CD14-positive monocyte (primary cell): ENCODE measurements around the gene TSPAN18. TPM values are rescaled to one million over a fixed set of nuclear protein-coding genes. Genes with fewer than 3 reads are reported as not detected.

Experiments
- DNase-seq, 3 donors: peaks; one replicate each; pipeline ENCODE4 v3.0.0-alpha.2; 2011 to 2022
- H2AFZ ChIP-seq: 2 replicates; pipeline ENCODE4 v1.6.0; 2012; ENCODE audit warnings: mild to moderate bottlenecking, low read depth, low read length, inconsistent platforms; ENCODE audit not compliant: insufficient read depth, poor library complexity, severe bottlenecking
- H3K27ac ChIP-seq, 2 donors: 1 replicate in 1 of 2; 2 replicates in 1 of 2; pipeline ENCODE4 v1.5.1; 2012 to 2013; ENCODE audit warnings: low read length in 2 of 2, control low read depth in 1 of 2, inconsistent platforms in 1 of 2, low read depth in 1 of 2, mild to moderate bottlenecking in 1 of 2
- H3K27me3 ChIP-seq, 2 donors: one replicate each; pipeline versions ENCODE4 v1.6.0 to v1.6.1; 2011 to 2013; ENCODE audit warnings: low read length in 2 of 2; ENCODE audit not compliant: control insufficient read depth in 2 of 2, insufficient read depth in 2 of 2
- H3K36me3 ChIP-seq, 2 donors: replicated peaks in 1 of 2; 1 replicate in 1 of 2; 2 replicates in 1 of 2; pipeline versions ENCODE4 v1.5.1 to v1.6.1; 2012 to 2013; ENCODE audit warnings: low read length in 2 of 2, control low read depth in 1 of 2, inconsistent platforms in 1 of 2, mild to moderate bottlenecking in 1 of 2; ENCODE audit not compliant: insufficient read depth in 2 of 2, control insufficient read depth in 1 of 2
- H3K4me1 ChIP-seq, 2 donors: 1 replicate in 1 of 2; 2 replicates in 1 of 2; pipeline versions ENCODE4 v1.5.1 to v1.6.1; 2012 to 2013; ENCODE audit warnings: low read length in 2 of 2, control low read depth in 1 of 2, inconsistent platforms in 1 of 2, mild to moderate bottlenecking in 1 of 2, moderate library complexity in 1 of 2; ENCODE audit not compliant: insufficient read depth in 2 of 2, control insufficient read depth in 1 of 2
- H3K4me2 ChIP-seq: replicated peaks from 2 replicates; pipeline ENCODE3; 2012; ENCODE audit warnings: low read length, moderate library complexity, mild to moderate bottlenecking; ENCODE audit not compliant: poor library complexity, severe bottlenecking; ENCODE audit errors: extremely low read depth
- H3K4me3 ChIP-seq, 3 experiments: fragments of 200-600 bp in 1 of 3; sonication (generic) in 1 of 3; replicated peaks in 1 of 3; 1 replicate in 2 of 3; 2 replicates in 1 of 3; pipeline ENCODE4 v1.5.1; 2011 to 2013; ENCODE audit warnings: low read length in 3 of 3, mild to moderate bottlenecking in 3 of 3, control low read depth in 2 of 3, low read depth in 2 of 3, inconsistent platforms in 1 of 3, moderate library complexity in 1 of 3
- H3K79me2 ChIP-seq: 2 replicates; pipeline ENCODE4 v1.6.0; 2012; ENCODE audit warnings: mild to moderate bottlenecking, control low read depth, inconsistent platforms, low read length, moderate library complexity; ENCODE audit not compliant: insufficient read depth
- H3K9ac ChIP-seq: 2 replicates; pipeline ENCODE4 v1.6.0; 2017; ENCODE audit warnings: low read length, mild to moderate bottlenecking; ENCODE audit not compliant: insufficient read depth, poor library complexity, severe bottlenecking
- H3K9me3 ChIP-seq, 2 donors: replicated peaks in 1 of 2; 1 replicate in 1 of 2; 2 replicates in 1 of 2; pipeline versions ENCODE4 v1.5.1 to v1.6.1; 2012 to 2013; ENCODE audit warnings: low read length in 2 of 2, control low read depth in 1 of 2; ENCODE audit not compliant: control insufficient read depth in 1 of 2, insufficient read depth in 1 of 2
- H4K20me1 ChIP-seq: 2 replicates; pipeline ENCODE4 v1.6.0; 2012; ENCODE audit warnings: mild to moderate bottlenecking, low read length, control low read depth, moderate library complexity; ENCODE audit not compliant: insufficient read depth
- H3K27ac Mint-ChIP-seq, 7 donors: one replicate each; pipeline ENCODE4 v1.8.0; 2020; ENCODE audit warnings: mild to moderate bottlenecking in 7 of 7, mixed read lengths in 7 of 7, moderate library complexity in 6 of 7, inconsistent platforms in 2 of 7
- H3K27me3 Mint-ChIP-seq, 3 donors: one replicate each; pipeline ENCODE4 v1.8.0; 2021 to 2022; ENCODE audit warnings: low read depth in 3 of 3, mild to moderate bottlenecking in 3 of 3, mixed read lengths in 3 of 3, moderate library complexity in 3 of 3, inconsistent platforms in 1 of 3
- H3K36me3 Mint-ChIP-seq, 2 donors: one replicate each; pipeline ENCODE4 v1.8.0; 2020; ENCODE audit warnings: mixed read lengths in 2 of 2, inconsistent platforms in 1 of 2, mild to moderate bottlenecking in 1 of 2
- H3K4me1 Mint-ChIP-seq: one replicate; pipeline ENCODE4 v1.8.0; 2020; ENCODE audit warnings: mild to moderate bottlenecking, mixed read lengths
- H3K4me3 Mint-ChIP-seq, 2 donors: one replicate each; pipeline ENCODE4 v1.8.0; 2020; ENCODE audit warnings: mild to moderate bottlenecking in 2 of 2, mixed read lengths in 2 of 2, moderate library complexity in 1 of 2
- H3K9me3 Mint-ChIP-seq, 7 donors: one replicate each; pipeline ENCODE4 v1.8.0; 2020 to 2022; ENCODE audit warnings: mixed read lengths in 7 of 7, mild to moderate bottlenecking in 6 of 7, moderate library complexity in 6 of 7, inconsistent platforms in 2 of 7
- CTCF ChIP-seq: fragments of 200-600 bp; IDR thresholded peaks from one replicate; pipeline ENCODE4 v1.8.0; 2022; ENCODE audit warnings: antibody characterized with exemption, mild to moderate bottlenecking
- WGBS: methylation state at CpG from one replicate; pipeline ENCODE4 v1.1.5; 2013; ENCODE audit warnings: missing lambda C conversion rate; ENCODE audit not compliant: insufficient coverage; 5-methylcytosine and 5-hydroxymethylcytosine counted together
- intact Hi-C, 2 donors: fragments of 100-400 bp; cut with micrococcal nuclease; formaldehyde crosslinking; loops; one replicate each; pipeline versions ENCODE4 v1.15.0 to v1.15.1; 2023
- polyA plus RNA-seq, 3 donors: library from polyadenylated mRNA; depleted of rRNA in 1 of 3; unstranded in 2 of 3; stranded (reverse) in 1 of 3; fragments of 300-500 nt in 2 of 3; fragments of >200 nt in 1 of 3; fragmentation: Illumina TruSeq in 2 of 3; gene quantifications; 1 replicate in 2 of 3; 2 replicates in 1 of 3; pipeline ENCODE4 v1.2.3, GENCODE V29; 2012 to 2021

The TSPAN18 gene
- polyA plus RNA-seq, 3 donors, result not detected

DNA sequence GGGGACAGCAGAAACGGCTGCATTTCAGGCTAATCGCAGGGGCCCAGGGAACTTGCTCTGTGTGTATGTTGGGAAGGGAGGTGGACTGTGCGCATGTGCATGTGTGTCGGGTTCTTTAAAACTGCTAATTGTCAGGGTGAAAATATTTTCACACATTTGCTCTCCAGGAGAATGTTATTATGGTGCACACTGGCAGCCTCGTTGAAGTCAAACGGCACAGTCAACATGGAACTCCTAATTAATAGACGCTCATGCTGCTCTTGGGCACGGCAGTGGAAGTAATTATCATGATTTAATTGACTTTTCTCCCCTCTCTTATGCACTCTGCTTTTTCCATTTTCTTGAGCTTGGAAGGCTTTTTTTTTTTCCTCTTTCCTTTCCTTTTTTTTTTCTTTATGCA is 92.6 kb downstream of the TSPAN18 start:
- Histone ChIP-seq H3K4me2 (no peak overlapping the region), H3K79me2 (no peaks in the 10 kb centered on the region), H3K4me3 (no peak overlapping the region), H3K27ac (no peak overlapping the region), H3K9ac (no peak overlapping the region), H3K4me1 (peaks cover 0 to 14% of the 10 kb centered on the region in 2 donors), H3K9me3 (peaks cover 0 to 9% of the 10 kb centered on the region in 2 donors), H3K27me3 (no peaks in the 10 kb centered on the region), H4K20me1 (no peaks in the 10 kb centered on the region), H2AFZ (no peak overlapping the region), H3K36me3 (no peaks in the 10 kb centered on the region)
- H3K4me3 Mint-ChIP-seq, result no peak overlapping the region
- no peaks in the 10 kb centered on the region for H3K36me3 Mint-ChIP-seq
- no peak overlapping the region for H3K27ac Mint-ChIP-seq
- intact Hi-C loops, result no loop called here
- peaks cover 3 to 6% (median 5%) of the 10 kb centered on the region in 3 donors for H3K27me3 Mint-ChIP-seq
- peaks cover 14% of the 10 kb centered on the region for H3K4me1 Mint-ChIP-seq
- TF ChIP-seq CTCF, result no peak
- no peak for DNase-seq
- H3K9me3 Mint-ChIP-seq, result peaks cover 3 to 23% (median 5%) of the 10 kb centered on the region in 7 donors
- 95% methylated on average over 3 of the region's 8 CpGs for WGBS

DNA sequence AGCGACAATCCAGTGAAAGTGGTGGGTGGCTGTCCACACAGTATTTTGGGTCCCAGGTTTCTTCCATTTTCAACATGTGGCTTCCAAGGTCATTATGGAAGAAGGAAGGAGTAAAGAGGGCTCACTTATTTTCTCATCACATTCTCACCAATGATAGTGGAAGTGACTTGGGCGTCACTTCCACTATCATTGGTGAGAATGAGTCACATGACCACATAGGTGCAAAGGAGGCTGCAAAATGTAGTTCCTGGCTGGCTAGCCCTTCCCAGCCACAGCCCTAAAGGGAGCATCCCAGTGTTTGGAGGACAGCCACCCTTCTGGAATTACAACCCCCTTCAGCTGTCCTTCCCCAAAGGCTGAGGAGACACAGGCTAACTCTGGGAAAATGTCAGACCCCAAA is 95.6 kb downstream of the TSPAN18 start:
- Histone ChIP-seq H3K4me3 (no peak overlapping the region), H3K9ac (no peak overlapping the region), H3K27ac (no peak overlapping the region), H3K4me1 (no peaks in the 10 kb centered on the region), H2AFZ (no peak overlapping the region), H3K36me3 (no peaks in the 10 kb centered on the region), H3K9me3 (peaks cover 0 to 6% of the 10 kb centered on the region in 2 donors), H4K20me1 (no peaks in the 10 kb centered on the region), H3K4me2 (no peak overlapping the region), H3K27me3 (no peaks in the 10 kb centered on the region), H3K79me2 (no peaks in the 10 kb centered on the region)
- intact Hi-C loops, result no loop called here
- H3K4me3 Mint-ChIP-seq, result no peak overlapping the region
- peaks cover 3 to 5% (median 4%) of the 10 kb centered on the region in 3 donors for H3K27me3 Mint-ChIP-seq
- no peak overlapping the region for H3K27ac Mint-ChIP-seq
- no peak for TF ChIP-seq CTCF
- peaks cover under 1 to 20% (median 4%) of the 10 kb centered on the region in 7 donors for H3K9me3 Mint-ChIP-seq
- no CpG with 5 or more reads among the region's 2 CpGs for WGBS
- DNase-seq, result no peak
- H3K36me3 Mint-ChIP-seq, result no peaks in the 10 kb centered on the region
- H3K4me1 Mint-ChIP-seq, result peaks cover 2% of the 10 kb centered on the region
